ENCODE results near the gene SPINDOC.
"Not testable (repeated sequence)": the region's sequence is repeated elsewhere in the genome, so short reads cannot be mapped to it uniquely, and the experiment has no call there.

Gene SPINDOC, protein sequence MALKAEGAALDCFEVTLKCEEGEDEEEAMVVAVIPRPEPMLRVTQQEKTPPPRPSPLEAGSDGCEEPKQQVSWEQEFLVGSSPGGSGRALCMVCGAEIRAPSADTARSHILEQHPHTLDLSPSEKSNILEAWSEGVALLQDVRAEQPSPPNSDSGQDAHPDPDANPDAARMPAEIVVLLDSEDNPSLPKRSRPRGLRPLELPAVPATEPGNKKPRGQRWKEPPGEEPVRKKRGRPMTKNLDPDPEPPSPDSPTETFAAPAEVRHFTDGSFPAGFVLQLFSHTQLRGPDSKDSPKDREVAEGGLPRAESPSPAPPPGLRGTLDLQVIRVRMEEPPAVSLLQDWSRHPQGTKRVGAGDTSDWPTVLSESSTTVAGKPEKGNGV

GRCh38 chr11:63813035-63813562, at the start of gene SPINDOC:
Gene SPINDOC, plus strand, starts transcription at chr11:63813456. Its CDS starts 231 bp downstream, at chr11:63813687.
- peak; percentile 79 for DNase-seq

DNA sequence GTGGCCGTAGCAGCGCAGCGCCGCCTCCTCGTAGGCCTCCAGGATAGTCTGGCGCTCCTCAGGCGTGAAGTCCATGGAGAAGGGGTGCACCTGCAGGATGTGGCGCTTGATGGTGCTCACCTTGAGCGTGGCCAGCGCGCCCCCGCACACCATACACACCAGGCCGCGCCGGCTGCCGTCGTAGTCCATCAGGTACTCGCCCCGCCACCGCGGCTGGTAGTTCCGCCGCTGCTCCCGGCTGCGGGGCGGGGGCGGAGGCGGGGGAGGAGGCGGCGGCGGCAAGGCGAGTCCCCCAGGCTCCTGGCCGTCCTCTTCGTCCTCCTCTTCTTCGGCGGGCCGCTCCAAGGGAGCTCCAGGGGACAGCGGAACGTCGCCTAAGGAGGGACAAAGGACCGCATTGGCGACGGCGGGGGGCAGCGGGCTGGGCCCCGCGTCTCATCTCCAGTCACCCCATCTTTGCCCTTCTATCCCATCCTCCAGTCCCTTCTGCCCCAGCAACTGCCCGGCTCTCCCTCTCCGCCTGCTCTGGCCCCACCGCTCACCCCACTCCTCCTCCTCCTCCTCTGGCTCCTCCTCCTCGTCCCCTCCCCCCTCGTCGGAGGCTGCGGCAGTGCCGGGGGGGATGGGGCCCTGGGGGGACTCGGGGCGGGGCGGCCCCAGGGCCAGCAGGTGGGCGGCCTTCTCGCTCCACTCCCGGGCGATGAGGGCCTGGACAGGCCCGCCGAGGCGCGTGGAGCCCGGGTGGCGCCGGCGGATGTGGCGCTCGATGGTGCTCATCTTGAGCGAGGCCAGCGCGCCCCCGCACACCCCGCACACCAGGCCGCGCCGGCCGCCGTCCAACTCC, 49.5 kb upstream of the SPINDOC start:
- no peak for DNase-seq

DNA sequence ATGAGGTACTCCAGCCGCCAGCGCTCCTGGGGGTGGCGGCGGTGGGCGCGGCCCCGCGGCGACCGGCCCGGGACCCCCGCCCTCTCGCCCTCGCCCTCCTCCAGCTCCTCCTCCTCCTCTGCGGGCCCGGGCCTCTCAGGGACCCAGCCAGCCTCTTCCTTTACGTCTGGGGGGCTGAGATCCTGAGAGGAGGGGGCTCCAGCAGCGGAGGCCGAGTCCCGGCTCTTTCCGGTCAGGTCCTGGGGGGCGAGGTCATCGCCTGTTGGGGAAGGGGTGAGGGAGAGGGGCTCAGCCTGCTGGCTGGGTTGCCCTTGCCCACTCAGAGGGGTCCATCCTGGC, 48.9 kb upstream of the SPINDOC start:
- no peak for DNase-seq

DNA sequence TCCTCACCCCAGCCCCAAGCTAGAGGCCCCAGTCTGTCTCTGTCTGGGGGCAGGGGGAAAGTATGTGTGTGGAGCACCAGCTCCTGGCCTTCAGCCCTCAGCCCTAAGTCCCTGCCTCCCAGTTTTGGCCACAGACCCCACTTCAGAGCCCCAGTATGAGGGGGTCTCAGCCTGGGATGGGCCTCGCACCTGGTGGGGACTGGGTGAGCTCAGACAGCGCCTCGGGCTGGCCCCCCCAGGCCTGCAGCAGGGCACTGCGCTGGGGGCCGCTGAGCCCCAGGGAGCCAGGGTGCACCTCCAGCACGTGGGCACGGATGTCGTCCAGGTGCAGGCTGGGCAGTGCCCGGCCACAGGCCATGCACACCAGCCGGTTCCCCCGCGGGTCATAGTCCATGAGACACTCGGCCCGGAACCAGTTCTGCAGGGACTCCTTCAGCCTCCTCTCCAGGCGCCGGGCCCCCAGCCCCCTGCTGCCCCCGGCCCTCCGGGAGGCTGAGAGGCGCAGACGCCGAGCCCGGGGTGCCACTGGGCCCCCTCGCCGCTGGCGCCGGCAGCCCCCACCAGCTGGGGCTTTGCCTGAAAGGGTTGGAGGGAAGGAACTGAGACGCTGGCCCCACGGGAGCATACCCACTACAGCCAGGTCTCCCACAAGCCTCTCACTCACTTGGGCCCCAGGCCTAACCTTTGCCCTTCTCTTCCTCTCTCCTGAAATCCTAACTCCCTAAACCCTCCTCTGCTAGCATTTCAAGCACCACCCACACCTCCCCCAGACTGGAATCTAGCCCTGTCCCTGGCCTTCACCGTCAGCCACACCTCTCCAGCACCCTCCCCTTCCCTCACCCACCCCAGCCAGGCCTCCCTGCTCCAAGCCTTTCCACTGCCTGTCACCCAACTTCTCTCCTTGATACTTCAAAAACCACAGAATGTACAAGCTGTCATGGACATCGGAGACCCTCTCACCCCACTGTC, 48.3 kb upstream of the SPINDOC start:
- no peak for DNase-seq

DNA sequence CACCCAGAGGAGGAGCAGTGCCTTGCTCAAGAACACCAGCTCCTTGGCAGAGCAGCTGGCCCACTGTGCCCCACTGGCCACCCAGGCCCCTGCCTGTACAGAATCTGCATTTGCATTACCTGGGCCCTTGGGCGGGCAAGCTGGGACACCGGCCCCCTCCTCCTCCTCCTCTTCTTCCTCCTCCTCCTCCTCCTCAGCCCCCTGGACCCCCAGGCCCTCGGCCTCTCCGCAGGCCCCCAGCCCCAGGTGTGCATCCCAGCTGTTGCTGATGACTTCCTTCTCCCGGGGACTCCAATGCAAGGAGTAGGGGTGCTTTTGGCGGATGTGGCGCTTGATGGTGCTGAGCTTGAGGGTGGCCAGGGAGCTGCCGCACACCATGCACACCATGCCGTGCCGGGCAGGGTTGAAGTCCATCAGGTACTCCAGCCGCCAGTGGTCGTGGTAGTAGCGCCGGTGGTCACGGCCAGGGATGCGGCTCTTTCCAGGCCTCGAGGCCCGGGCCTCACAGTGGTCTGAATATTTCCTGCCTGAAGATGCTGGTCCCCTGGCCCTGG, 47.5 kb upstream of the SPINDOC start:
- DNase-seq, result no peak

GRCh38 chr11:63766531-63767235, 46.6 kb upstream of the SPINDOC start:
- DNase-seq, result no peak

DNA sequence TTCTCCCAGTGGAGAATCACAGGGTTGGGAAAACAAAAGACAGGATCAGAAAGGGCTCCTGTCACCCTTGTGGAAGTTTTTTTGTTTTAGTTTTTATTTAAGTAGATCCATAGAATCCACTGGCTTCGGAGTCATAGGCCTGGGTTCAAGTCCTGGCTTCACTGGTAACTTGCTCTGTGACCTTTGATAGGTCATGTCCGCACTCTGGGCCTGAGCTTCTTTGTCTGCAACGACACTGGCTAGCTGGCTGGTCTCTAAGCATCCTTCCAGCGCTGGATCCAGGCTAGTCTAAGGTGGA, 46.0 kb upstream of the SPINDOC start:
- DNase-seq, result no peak

DNA sequence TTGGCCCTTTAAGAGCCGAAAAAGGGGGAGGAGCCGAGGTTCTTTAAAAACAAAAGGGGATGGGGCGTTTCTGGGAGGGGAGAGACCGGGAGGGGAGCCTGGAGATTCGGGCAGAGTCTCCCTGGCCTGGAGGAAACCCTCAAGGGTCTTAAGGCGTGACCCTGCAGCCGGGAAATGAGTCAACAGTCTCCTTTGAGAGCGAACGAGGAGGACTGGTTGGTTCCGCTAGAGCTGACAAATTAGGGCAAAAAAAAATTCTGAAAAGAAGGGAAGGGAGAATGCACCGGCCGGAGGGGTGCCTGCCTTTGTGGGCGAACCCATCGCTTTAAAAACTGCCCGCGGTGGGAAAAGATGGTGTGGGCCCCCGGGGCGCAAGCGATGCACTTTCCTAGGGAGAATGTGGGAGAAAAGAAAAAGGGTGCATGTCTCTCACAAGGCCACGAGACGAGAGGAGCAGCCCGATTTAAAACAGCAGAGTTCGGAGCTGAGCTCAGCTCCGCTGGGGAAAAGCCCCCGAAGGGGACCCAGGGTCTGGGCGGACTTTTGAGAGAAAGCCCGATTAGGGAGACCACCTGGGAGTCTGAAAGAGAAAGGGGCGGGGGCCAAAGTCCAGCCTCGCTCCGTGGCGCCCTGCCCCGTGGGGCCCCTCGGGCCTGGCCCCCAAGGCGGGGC, 45.6 kb upstream of the SPINDOC start:
- DNase-seq, result peak; percentile 59

GRCh38 chr11:63768237-63769041, 44.8 kb upstream of the SPINDOC start, which contains the start of gene ZFTA:
Gene ZFTA, minus strand, starts transcription at chr11:63768775. Its CDS starts 153 bp downstream, at chr11:63768622.
- peak; percentile 52 for DNase-seq

- peak; percentile 24 for DNase-seq
These were observed 44.1 kb upstream of the SPINDOC start for GRCh38 chr11:63769042-63769713.

DNA sequence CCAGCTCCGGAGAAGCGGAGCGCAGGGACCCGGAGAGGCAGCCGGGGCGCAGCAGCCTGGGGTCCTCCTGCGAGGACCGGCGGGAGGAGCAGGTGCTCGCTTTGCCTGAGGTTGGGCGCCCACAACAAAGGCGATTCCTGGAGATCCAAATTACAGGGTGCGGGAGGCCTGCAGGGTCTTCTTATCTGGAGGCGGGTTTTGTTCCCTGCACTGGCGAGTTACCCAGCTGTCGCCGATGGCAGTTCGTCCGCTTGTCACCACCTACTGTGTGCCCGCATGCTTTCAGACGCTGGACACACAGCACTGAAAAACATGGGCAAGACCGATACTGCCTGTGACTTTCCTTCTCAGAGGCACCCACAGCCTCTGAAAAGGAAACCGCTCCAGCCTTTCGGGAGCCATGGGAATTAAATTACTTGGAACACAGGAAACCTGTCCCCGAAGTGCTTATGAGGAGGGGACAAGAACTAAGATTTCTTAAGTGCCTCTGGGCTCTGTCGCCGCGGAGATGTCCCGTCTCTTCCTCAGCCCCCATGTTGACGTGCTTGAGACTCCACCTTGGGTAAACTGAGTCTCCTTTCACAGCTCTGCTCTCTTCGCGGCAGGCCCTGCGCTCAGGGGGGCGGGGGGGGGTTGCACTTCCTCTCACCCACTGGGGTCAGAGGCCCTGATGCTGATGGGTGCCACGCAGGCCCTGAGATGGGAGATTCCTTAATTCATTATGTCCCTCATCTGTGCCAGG, 43.4 kb upstream of the SPINDOC start:
- no peak for DNase-seq

DNA sequence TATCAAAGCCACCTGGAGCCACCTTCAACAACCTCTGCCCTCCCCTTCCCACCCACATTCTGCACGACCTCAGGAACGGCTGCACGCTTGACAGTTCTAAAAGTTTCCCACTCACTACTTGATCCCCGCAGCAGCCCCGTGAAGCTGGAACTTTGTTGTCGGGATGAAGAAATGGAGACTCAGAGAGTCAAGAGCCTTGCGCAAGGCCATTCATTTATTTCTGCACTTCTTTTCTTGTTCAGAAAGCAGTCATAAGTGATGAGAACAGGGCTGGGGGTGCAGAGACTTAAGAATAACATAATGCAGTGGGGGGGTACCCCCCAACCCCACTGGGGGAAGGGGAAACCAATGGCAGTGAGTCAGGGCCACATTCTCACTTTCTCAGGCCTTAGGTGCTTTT, 42.5 kb upstream of the SPINDOC start:
- DNase-seq, result no peak

- DNase-seq, result not testable (repeated sequence)
These were observed 41.4 kb upstream of the SPINDOC start for GRCh38 chr11:63771741-63772318.

DNA sequence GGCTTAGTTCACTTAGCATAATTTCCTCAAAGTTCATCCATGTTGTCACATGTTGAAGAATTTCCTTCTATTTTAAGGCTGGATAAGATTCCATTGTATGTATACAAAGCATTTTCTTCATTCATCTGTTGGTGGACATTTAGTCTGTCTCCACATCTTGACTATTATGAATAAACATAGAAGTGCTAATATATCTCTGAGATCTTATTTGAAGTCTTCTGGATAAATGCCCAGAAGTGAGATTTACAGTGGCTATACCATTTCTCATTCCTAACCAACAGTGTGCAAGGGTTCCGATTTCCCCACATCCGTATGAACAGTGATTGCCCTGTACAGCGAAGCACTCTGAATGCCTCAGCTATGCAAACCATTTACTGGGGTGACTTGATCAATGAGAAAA, 38.1 kb upstream of the SPINDOC start:
- DNase-seq, result no peak

DNA sequence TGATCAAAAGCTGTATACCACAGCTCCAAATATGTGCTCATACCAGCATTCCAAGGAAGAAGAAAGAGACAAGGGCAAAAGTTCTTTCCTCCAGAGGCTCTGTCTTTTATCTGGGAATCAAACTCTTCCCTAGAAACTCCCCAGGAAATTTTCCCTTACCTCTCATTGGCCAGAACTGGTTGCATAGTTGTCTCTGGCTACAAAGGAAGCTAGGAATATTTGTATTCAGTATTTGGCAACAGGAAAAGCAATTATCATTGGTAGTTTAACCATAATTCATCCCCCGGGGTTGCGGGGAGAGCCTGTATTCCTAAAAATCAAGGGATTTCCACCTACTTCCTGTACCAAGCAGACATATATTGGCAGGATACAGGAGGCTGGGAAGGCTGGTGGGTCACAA, 34.2 kb upstream of the SPINDOC start:
- no peak for DNase-seq

DNA sequence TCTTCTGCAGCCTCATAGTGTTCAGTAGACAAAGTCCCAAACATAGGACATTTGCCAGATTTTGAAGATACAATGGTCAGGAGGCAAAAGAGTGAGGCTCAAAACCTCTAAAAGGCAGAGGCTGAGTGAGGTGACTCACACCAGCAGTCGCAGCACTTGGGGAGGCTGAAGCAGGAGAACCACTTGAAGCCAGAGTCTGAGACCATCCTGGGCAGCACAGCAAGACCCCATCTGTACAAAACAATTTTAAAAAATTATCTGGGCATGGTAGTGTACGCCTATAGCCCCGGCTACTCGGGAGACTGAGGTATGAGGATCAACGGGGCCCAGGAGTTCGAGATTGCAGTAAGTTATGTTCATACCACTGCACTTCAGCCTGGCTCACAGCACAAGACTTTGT, 30.5 kb upstream of the SPINDOC start:
- no peak for DNase-seq

GRCh38 chr11:63783925-63784592, 29.2 kb upstream of the SPINDOC start:
- no peak for DNase-seq

GRCh38 chr11:63785823-63786222, 27.4 kb upstream of the SPINDOC start:
- DNase-seq, result no peak

Data from NCI-H1436 (cell line).